Panc1 (cell line): ENCODE results near the gene PCNX2. TPM values are rescaled to one million over a fixed set of nuclear protein-coding genes. Genes with fewer than 3 reads are reported as not detected.
A peak's percentile ranks its signal among the peaks of the same experiment; 100 is the strongest.

Source experiments
- ATAC-seq: fragments of 200-7000 bp; cut with Tn5 transposase; 2 replicates; pipeline ENCODE4 v1.9.1; 2020; ENCODE audit warnings: mild to moderate bottlenecking, moderate library complexity
- BruUV-seq: library from RNA; stranded (reverse); fragments of 400-500 nt; replicated peaks from 2 replicates; lab custom pipeline; 2021; lab: Mats Ljungman, UMichigan
- CTCF ChIA-PET: fragments of 300-600 bp; sonication (Branson Sonifier 250); formaldehyde crosslinking; loops from one replicate; lab custom pipeline; 2022; ENCODE audit warnings: antibody characterized with exemption; lab: Charles Lee
- POLR2A ChIA-PET: fragments of 300-600 bp; sonication (Branson Sonifier 250); formaldehyde crosslinking; loops from one replicate; lab custom pipeline; 2022; ENCODE audit warnings: antibody characterized with exemption; lab: Charles Lee
- DNase-seq: peaks from one replicate; pipeline ENCODE4 v3.0.0-alpha.2; 2010; ENCODE audit warnings: low read depth, low spot score
- H3K27ac ChIP-seq: 2 replicates; pipeline ENCODE4 v1.5.1; 2011; ENCODE audit warnings: mild to moderate bottlenecking, low read length, inconsistent platforms
- H3K27me3 ChIP-seq: fragments of 200-500 bp; sonication (Bioruptor generic); 2 replicates; pipeline ENCODE4 v1.6.0; 2014; ENCODE audit warnings: low read length, inconsistent platforms; ENCODE audit not compliant: control insufficient read depth, insufficient read depth
- H3K36me3 ChIP-seq: fragments of 200-500 bp; sonication (Bioruptor generic); 2 replicates; pipeline ENCODE4 v1.5.1; 2014; ENCODE audit warnings: inconsistent platforms, mild to moderate bottlenecking, low read length, moderate library complexity; ENCODE audit not compliant: control insufficient read depth, insufficient read depth
- H3K4me1 ChIP-seq: 2 replicates; pipeline ENCODE4 v1.5.1; 2011; ENCODE audit warnings: inconsistent platforms, mild to moderate bottlenecking, low read length, moderate library complexity; ENCODE audit not compliant: control insufficient read depth, insufficient read depth
- H3K4me3 ChIP-seq, 2 experiments: 2 replicates each; pipeline ENCODE4 v1.5.1; 2011 to 2012; ENCODE audit warnings: low read depth in 2 of 2, low read length in 2 of 2, mild to moderate bottlenecking in 2 of 2, inconsistent platforms in 1 of 2, moderate library complexity in 1 of 2
- H3K9me3 ChIP-seq: fragments of 200-500 bp; sonication (Bioruptor generic); 2 replicates; pipeline ENCODE4 v1.5.1; 2014; ENCODE audit warnings: low read depth, mild to moderate bottlenecking, inconsistent platforms, low read length, moderate library complexity; ENCODE audit not compliant: control insufficient read depth, insufficient read depth
- POLR2AphosphoS5 ChIP-seq: IDR thresholded peaks from 2 replicates; pipeline ENCODE4 v1.6.1; 2012; ENCODE audit warnings: mild to moderate bottlenecking, low read depth, low read length, moderate library complexity
- SIN3A ChIP-seq: IDR thresholded peaks from 2 replicates; pipeline ENCODE4 v1.6.1; 2012; ENCODE audit warnings: low read depth, mild to moderate bottlenecking, low read length, moderate library complexity, borderline replicate concordance; ENCODE audit not compliant: insufficient read depth
- TCF7L2 ChIP-seq: IDR thresholded peaks from 2 replicates; pipeline ENCODE4 v1.6.1; 2011; ENCODE audit warnings: mild to moderate bottlenecking, low read depth, low read length, inconsistent platforms
- in situ Hi-C: cut with HindIII; loops from 2 replicates; pipeline ENCODE4 v1.10.0; 2016; ENCODE audit warnings: low sequenced_read_pairs, low pct_unique_long_range_greater_than_20kb
- intact Hi-C: fragments of 100-400 bp; cut with micrococcal nuclease; formaldehyde crosslinking; loops from one replicate; pipeline ENCODE4 v1.10.0; 2022; ENCODE audit not compliant: unreplicated experiment
- total RNA-seq: library from RNA; stranded (reverse); gene quantifications from one replicate; pipeline ENCODE4 v1.2.1, GENCODE V29; 2021; ENCODE audit not compliant: unreplicated experiment
- TF ChIP-seq, protein P1 (sequence below): fragments of 450-650 bp; IDR thresholded peaks from 2 replicates; pipeline ENCODE4 v1.5.1; 2017; ENCODE audit warnings: mild to moderate bottlenecking
- TF ChIP-seq, protein P2 (sequence below), 2 experiments: IDR thresholded peaks; 2 replicates each; pipeline ENCODE4 v1.6.1; 2011 to 2012; ENCODE audit warnings: low read depth in 2 of 2, control low read depth in 1 of 2, low read length in 1 of 2, mild to moderate bottlenecking in 1 of 2, moderate library complexity in 1 of 2; ENCODE audit not compliant: insufficient read depth in 1 of 2

The PCNX2 gene
- total RNA-seq, 1 experiment from 2014 or later, result 2.6 TPM

DNA sequence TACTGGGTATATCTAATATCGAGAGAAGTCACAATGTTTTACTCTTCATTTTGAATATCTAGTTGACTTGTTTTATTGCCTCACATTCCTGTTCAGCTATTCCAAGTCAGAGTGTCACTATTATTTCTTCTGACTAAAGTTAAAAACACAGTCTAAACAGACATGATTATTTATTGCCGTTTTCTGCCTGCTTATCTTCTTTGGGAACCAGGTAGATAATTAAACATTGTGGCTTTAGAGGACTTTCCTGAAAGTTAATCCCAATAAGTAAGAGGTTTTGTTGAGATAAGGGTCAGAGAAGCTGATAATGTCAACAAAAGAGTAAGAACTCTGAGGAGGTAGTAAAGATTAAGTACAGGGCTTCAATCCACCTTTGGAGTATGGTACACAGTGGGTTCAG, 53.8 kb downstream of the PCNX2 start:
- H3K36me3 ChIP-seq, result no peaks in the 10 kb centered on the region
- intact Hi-C loops, result loop anchor here (1.0 to 5.0 kb wide), 3 partner anchors 399 to 611 kb away; partner anchors contain the start of gene SIPA1L2

DNA sequence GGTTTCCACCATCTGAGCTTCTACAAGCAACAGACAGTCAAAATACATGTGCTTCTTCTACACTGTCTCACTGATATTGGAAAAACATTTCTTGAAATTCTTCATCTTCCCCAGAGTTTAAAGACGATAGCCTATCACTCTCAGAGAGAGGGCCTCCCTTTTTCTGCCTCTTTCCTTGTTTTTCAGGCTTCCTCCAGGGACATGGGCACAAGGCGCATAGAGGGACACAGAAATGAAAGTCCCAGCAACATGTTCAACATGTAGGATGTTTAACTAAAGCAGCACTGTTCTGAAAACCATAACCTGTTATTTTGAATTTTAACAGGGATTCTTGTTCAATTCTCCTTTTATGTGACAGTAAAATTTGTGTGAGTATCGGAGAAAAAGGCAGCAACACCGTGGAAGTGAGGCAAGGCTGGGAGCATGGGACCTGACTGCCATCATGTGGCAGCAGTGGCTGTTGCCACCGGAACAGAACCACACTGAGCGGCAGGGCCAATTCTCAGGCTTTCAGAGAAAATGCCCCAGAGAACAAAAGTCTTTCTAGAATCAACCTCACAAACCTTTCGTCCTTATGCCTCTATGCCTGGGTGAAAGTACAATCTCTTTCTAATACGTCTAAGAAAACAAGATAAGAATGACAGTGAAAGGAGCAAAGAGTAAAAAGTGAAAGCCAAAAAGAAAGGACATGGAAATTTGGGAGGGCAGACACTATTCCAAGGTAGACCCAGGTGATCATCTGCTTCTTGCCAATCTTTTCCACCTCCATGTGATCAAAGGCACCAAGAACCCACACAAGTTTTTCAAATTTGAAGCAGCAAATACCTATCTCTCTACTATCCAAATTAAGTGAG, 54.5 kb downstream of the PCNX2 start:
- H3K27ac ChIP-seq, result no peak overlapping the region
- in situ Hi-C loops (no loop called here), intact Hi-C loops (loop anchor here (1.0 to 5.0 kb wide), 3 partner anchors 399 to 611 kb away; partner anchors contain the start of gene SIPA1L2)
- H3K9me3 ChIP-seq, result no peaks in the 10 kb centered on the region
- H3K27me3 ChIP-seq, result no peaks in the 10 kb centered on the region
- DNase-seq (peak; percentile 36), ATAC-seq (peak; percentile 96)
- no peaks in the 10 kb centered on the region for H3K36me3 ChIP-seq
- no peaks in the 10 kb centered on the region for H3K4me1 ChIP-seq
- ChIA-PET POLR2A (no interaction called here), CTCF (interaction anchor here (0.5 kb wide), 1 partner anchor 1174 kb away, joined by 3 read pairs; no protein-coding TSS in a partner anchor)
- TF ChIP-seq TCF7L2, result no peak
- TF ChIP-seq, protein P1, sequence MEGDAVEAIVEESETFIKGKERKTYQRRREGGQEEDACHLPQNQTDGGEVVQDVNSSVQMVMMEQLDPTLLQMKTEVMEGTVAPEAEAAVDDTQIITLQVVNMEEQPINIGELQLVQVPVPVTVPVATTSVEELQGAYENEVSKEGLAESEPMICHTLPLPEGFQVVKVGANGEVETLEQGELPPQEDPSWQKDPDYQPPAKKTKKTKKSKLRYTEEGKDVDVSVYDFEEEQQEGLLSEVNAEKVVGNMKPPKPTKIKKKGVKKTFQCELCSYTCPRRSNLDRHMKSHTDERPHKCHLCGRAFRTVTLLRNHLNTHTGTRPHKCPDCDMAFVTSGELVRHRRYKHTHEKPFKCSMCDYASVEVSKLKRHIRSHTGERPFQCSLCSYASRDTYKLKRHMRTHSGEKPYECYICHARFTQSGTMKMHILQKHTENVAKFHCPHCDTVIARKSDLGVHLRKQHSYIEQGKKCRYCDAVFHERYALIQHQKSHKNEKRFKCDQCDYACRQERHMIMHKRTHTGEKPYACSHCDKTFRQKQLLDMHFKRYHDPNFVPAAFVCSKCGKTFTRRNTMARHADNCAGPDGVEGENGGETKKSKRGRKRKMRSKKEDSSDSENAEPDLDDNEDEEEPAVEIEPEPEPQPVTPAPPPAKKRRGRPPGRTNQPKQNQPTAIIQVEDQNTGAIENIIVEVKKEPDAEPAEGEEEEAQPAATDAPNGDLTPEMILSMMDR, result peak; percentile 91
- TF ChIP-seq, protein P2, sequence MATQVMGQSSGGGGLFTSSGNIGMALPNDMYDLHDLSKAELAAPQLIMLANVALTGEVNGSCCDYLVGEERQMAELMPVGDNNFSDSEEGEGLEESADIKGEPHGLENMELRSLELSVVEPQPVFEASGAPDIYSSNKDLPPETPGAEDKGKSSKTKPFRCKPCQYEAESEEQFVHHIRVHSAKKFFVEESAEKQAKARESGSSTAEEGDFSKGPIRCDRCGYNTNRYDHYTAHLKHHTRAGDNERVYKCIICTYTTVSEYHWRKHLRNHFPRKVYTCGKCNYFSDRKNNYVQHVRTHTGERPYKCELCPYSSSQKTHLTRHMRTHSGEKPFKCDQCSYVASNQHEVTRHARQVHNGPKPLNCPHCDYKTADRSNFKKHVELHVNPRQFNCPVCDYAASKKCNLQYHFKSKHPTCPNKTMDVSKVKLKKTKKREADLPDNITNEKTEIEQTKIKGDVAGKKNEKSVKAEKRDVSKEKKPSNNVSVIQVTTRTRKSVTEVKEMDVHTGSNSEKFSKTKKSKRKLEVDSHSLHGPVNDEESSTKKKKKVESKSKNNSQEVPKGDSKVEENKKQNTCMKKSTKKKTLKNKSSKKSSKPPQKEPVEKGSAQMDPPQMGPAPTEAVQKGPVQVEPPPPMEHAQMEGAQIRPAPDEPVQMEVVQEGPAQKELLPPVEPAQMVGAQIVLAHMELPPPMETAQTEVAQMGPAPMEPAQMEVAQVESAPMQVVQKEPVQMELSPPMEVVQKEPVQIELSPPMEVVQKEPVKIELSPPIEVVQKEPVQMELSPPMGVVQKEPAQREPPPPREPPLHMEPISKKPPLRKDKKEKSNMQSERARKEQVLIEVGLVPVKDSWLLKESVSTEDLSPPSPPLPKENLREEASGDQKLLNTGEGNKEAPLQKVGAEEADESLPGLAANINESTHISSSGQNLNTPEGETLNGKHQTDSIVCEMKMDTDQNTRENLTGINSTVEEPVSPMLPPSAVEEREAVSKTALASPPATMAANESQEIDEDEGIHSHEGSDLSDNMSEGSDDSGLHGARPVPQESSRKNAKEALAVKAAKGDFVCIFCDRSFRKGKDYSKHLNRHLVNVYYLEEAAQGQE (IDR thresholded peaks at IDR 0.05; ENCODE audit: insufficient read depth in 1 of 2, low read depth in 2 of 2, low read length in 1 of 2), result no peak
- 0 out of 4 replicates have a peak overlapping the region, but pooled peaks of 1 of the 2 experiments have one; percentile 6 for H3K4me3 ChIP-seq
- BruUV-seq, result no TSS peak

More for the DNA sequence above, 53.8 kb downstream of the PCNX2 start:
- Histone ChIP-seq H3K27ac (no peak overlapping the region), H3K9me3 (no peaks in the 10 kb centered on the region), H3K27me3 (no peaks in the 10 kb centered on the region), H3K4me1 (no peaks in the 10 kb centered on the region), H3K4me3 (no peak overlapping the region)
- POLR2A ChIA-PET, result no interaction called here
- ATAC-seq (no peak), DNase-seq (no peak)
- in situ Hi-C loops, result no loop called here
- BruUV-seq, result no TSS peak
- CTCF ChIA-PET, result interaction anchor here (0.5 kb wide), 1 partner anchor 1174 kb away, joined by 3 read pairs; no protein-coding TSS in a partner anchor
- TF ChIP-seq, protein P1, result no peak
- TF ChIP-seq POLR2AphosphoS5 (no peak), TCF7L2 (no peak), SIN3A (no peak)
- TF ChIP-seq, protein P2 (IDR thresholded peaks at IDR 0.05; ENCODE audit: insufficient read depth in 1 of 2, low read depth in 2 of 2, low read length in 1 of 2), result no peak
